ENCODE results near the gene NCOA5.

The NCOA5 gene

GRCh38 chr20:46089417-46090388, at the start of gene NCOA5:
Gene NCOA5 (minus strand): TSS chr20:46089962. CDS start chr20:46079424, 10,538 bp downstream.
- DNase-seq: peak; percentile 98

DNA sequence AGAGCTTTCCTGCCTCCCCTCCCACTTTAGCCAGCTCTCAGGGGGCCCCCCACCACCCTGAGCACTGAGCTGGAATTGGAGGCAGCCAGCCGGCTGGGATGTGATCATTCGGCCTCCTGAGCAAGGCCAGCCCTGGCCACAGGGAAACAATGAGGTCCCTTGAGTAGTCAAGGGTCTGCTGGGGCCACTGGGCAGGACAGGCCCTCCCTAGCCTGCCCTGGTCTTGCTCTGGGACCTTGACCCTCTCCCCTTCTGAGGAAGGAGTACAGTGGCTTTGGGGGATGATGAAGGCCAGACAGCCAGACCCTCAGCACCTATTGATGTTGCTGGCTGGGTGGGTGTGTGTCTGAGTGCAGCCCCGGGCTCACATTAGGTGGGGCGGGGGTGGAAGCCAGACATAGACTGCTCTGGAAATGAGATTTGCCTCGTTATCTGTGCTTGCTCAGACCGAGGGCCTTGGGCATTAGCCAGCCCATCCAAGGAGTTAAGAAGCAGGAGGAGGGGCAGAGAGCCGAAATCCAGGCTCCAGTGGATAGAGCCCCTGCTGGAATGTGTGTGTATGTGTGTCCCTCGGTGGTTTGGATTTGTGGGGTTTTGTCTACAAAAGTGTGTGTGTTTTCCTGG, 49.6 kb upstream of the NCOA5 start:
- no peak for DNase-seq

DNA sequence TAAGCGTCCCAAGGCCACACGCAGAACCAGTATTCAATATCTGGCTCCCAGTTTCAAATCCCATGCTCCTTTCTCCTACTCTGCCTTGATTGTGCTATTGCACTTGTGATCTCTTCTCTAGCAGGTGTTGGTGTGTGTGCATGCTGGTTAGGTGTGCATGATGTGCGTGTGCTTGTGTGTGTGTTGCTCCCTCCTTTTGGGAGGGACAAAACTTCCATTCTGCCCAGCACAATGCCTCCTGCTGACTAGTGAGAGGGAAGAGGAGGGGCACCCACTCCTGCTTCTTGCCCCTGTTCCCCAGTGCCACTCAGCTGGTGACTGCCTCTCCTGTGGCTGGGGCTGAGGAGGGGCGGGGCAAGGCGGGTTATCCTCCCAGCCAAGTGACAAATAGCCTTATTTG, 48.1 kb upstream of the NCOA5 start:
- no peak for DNase-seq

DNA sequence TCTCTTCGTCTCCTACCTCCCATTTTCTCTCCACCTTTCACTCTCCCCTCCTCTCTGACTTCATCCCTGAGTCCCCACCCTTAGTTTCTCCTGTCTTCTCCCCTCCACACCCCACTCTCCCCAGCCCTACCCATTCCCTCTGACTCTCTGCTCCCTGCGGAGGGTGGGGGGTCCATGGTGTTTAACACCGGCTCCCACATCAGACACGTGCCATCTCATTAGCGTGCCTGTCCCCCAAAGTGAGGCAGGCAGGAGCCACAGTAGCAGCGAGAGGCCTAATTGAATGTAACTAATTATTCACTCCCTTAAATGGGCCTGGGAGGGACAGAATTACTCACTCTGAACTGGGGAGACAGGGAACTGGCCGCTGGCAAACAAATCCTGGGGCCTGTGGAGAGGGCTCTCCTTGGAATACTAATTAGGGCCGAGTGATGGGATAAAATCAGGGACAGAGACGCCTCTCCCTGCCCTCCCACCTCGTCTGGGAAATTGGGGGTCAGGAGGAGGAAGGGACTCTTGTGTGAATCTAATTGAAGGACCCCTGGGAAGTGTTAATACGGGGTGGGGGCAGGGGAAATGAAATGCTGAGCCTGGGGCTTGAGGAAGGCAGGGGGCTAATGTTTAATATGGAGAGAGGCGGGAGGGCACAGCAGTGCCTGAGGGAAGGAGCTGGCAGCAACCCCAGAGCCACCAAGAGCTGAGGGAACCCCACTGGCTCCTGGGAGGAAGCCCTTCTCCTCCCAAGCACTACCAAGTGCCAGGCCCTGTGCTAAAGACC, 46.3 kb upstream of the NCOA5 start:
- no peak for DNase-seq

- no peak for DNase-seq
These were observed 45.0 kb upstream of the NCOA5 start for GRCh38 chr20:46134716-46135115.

DNA sequence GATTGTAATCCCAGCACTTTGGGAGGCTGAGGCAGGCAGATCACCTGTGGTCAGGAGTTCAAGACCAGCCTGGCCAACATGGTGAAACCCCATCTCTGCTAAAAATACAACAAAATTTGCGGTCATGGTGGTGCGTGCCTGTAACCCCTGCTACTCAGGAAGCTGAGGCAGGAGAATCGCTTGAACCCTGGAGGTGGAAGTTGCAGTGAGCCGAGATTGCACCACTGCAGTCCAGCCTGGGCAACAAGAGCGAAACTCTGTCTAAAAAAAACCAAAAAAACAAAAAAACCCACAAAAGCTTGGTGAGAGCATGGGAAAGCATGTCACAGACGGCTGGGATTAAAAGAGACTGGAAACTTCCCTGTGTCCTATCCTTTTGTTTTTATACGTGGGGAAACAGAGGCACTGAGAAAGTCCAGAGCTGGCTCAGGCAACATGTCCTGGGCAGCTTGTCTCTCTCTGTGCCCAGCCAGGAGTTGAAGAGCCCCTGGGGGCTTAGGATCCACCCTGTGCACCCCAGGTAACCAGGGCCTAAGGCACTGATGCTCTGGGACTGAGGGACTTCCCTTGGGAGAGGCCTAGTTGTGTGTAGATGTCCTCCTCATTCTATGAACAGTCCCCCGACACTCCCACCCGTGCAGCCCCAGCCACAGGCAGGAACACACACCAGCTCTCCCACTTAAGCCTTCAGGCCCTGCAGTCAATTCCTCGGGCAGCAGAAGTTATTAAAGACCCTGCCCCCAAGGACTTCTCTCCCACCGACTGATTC, 44.3 kb upstream of the NCOA5 start:
- DNase-seq: no peak

DNA sequence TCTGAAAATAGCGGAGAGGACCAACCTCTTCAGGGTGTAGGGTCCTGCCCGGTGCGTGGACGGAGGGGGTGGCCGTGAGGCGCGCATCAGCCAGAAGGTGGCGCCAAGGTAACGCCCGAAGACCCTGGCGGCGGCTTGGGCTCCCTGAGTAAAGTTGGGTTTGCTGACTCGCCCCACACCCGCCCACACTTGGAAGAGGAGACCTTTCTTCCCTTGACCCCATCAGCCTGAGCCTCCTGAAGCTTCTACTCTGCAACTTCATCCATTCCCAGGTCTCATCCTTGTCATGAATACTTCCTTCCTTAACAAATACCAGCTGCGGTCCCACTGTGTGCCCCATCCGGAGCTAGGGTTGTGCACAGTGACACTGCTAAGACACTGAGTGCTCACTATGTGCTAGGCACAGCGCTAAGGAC, 43.0 kb upstream of the NCOA5 start:
- peak; percentile 50 for DNase-seq

GRCh38 chr20:46131396-46131795, 41.6 kb upstream of the NCOA5 start:
- DNase-seq: no peak

DNA sequence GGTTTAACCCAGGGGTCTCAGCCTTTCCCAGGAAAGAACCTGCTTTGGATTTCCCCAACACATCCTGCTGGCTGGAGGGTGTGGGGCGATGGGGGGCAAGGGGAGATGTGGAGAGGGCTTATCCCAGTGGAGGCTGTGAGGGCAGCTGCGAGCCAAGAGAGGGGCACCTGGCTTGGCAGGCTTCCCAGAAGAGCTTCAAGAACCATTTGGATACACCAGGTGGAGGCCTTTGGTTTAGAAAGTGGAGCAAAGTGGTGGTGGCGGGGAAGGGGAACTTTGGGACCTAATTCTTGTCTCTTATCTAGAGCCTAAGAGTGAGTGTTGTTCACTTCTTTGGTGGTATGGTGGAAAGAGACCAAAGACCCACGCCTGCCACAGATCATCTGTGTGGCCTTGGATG, 40.8 kb upstream of the NCOA5 start:
- no peak for DNase-seq

DNA sequence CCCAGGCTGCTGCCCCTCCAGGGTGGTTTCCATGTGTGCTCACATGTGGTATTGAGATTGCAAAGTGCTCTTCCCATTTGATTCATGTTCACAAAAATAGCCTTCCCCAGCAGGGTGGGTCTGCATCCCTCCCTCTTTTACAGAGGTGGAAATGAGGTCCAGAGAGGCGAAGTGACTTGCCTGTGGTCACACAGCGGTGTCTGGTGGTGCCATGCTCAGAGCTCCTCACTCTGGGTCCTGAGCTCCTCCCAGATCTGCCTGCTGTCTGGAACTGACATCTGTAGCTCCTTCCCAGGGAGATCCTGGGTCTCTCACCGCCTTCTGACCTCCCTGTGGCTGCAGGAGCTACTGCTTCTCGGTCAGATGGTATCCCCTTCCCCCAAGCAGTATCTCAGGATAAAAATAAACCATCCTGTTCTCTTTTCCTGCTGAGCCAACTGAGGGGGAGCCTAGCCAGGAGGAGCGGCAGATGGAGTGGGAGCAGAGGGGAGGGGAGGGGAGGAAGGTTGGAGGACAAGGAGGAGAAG, 40.3 kb upstream of the NCOA5 start:
- no peak for DNase-seq

DNA sequence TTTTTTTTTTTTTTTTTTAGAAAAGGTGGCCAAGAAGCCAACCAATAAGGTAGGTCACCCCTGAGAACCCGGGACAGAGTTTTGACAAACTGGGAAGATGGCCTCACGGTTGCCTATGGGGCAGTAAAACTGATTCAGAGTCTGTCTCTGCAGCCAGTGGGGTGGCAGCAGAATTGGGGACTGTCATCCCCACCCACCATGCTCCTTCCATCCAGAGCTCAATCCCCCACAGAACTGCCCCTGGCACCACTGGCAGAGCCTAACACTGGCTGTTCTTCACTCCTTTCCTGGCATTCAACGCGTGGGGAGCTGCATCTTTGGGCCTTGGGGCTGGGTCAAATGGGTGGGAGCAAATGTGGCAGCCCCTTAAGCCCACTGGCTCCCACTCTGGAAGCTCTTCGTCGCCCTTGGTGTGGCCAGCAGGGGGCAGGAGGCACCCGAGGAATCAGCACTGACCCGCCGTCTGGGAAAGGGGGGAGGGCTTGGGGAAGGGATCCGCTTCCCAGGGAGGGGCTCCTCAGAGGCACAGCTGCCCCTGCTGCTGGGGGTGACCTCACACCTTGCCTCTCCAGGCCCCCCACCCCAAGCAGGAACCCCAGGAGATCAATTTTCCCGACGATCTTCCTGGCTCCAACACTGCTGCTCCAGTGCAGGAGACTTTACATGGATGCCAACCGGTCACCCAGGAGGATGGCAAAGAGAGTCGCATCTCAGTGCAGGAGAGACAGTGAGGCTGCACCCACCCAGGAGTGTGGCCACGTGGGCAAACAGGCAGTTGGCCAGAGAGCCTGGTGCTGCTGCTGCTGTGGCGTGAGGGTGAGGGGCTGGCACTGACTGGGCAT, 38.8 kb upstream of the NCOA5 start:
- DNase-seq: no peak

- DNase-seq: no peak
These were observed 37.7 kb upstream of the NCOA5 start for GRCh38 chr20:46127396-46128010.

GRCh38 chr20:46126440-46127056, 36.8 kb upstream of the NCOA5 start:
- DNase-seq: no peak

DNA sequence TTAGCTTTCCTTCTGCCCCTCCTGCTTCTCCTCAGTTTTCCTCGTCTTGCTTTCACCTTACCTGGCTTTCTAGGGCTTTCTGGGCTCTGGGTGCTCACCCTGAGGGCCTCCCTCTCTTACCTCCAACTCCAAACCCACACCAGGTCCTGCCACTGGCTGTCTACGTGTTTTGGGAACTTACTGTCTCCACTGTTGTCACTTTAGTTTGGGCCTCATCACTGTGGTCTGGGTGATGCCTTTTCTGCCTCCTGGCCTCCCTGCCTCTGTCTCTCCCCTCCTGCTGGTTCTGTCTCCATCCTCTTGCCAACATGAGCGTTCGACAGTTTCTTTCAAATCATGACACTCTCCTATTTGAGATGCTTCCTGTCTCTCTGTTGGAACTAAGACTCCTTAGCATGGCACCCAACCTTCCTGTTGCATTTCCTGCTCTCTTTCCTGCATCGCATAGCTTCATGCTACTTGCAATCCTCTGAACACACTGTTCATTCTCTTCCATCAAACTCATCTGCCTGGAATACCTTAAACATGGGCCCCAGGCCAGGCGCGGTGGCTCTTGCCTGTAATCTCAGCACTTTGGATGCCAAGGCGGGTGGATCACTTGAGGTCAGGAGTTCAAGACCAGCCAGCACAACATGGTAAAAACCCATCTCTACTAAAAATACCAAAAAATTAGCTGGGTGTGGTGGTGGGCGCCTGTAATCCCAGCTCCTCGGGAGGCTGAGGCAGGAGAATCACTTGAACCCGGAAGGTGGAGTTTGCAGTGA, 33.9 kb upstream of the NCOA5 start:
- DNase-seq: no peak

DNA sequence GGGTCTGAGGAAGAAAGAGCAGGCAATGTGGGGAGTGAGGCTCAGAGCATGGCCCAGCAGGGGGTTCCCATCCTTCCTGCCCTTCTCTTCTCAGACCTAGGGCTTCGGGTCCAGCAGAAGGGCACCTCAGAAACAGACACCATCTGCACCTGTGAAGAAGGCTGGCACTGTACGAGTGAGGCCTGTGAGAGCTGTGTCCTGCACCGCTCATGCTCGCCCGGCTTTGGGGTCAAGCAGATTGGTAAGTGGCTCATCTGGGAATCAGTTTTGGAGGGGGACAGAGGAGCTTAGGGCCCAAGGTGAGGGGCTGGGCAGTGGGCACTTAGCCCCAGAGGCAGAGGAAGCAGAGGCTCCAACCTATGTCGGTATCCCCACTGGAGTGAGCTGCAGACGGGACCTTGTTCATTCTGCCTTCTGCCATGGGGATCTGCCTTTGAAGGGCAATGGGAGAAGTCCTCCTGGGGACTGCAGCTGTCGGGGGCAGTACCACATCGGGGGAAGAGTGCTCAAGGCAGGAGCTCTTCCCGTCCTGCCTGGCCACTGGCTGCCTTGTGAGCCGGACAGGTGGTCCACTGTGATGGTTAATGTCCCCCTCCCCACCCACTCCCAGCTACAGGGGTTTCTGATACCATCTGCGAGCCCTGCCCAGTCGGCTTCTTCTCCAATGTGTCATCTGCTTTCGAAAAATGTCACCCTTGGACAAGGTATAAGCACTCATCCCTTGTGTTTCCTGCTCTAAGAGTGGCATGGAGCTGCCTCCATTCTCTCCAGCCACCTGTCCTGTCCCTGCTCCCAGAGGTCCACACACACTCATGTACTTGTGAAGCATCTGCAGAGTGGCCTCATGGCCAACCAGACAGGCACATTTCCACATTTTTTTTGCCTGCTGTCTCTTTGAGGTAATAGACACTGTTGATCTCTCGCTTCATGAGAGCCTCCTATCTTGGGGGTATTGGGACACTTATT, 33.0 kb upstream of the NCOA5 start:
- DNase-seq: no peak

GRCh38 chr20:46122071-46122470, 32.3 kb upstream of the NCOA5 start:
- peak; percentile 30 for DNase-seq

- no peak for DNase-seq
These were observed 31.6 kb upstream of the NCOA5 start for GRCh38 chr20:46121184-46121930.

DNA sequence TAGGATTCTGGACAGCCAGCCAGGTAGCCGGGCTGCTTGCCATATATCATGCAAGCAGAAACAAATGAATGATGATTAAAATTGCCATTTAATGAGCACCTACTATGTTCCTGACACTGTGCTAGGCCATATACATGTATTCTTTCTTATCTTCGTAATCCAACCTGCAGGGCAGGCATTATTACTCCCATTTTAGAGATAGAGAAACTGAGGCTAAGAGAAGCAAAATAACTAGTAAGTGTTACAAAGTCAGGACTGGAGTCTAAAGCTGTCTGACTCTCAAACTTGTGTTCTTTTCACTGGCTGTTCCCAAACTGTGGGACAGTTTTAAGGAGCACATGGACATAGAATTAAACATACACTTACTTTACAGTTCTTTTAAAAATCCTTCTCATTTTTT, 30.4 kb upstream of the NCOA5 start:
- no peak for DNase-seq

Measured in HCEC 1CT (cell line).